D721Med (cell line): ENCODE data around the gene DENND2A.
"Not testable (repeated sequence)": the region's sequence is repeated elsewhere in the genome, so short reads cannot be mapped to it uniquely, and the experiment has no call there.

ENCODE experiments used
- DNase-seq: peaks from one replicate; pipeline ENCODE4 v3.0.0; 2011; ENCODE audit warnings: low spot score; ENCODE audit not compliant: insufficient read length
- FAIRE-seq: peaks from 2 replicates; lab custom pipeline; 2011; peaks lifted over from hg19 to GRCh38; lab: Jason Lieb, UNC
- CTCF ChIP-seq: IDR thresholded peaks from 2 replicates; pipeline ENCODE4 v1.5.1; 2012; ENCODE audit warnings: mild to moderate bottlenecking, control low read depth; ENCODE audit not compliant: insufficient read depth; ENCODE audit errors: missing control alignments

The DENND2A gene

GRCh38 chr7:140677496-140677895 lies 36.9 kb upstream of the DENND2A start:
- DNase-seq: no peak
- TF ChIP-seq CTCF: no peak
- FAIRE-seq: no peak

- not testable (repeated sequence) for DNase-seq, FAIRE-seq
Measured at GRCh38 chr7:140676956-140677355, 36.3 kb upstream of the DENND2A start.

GRCh38 chr7:140676306-140676705 lies 35.7 kb upstream of the DENND2A start:
- FAIRE-seq: no peak
- no peak for DNase-seq
- TF ChIP-seq CTCF: no peak

- DNase-seq (no peak), FAIRE-seq (no peak)
- no peak for TF ChIP-seq CTCF
Measured at GRCh38 chr7:140675726-140676125, 35.1 kb upstream of the DENND2A start.

- peak; percentile 59 for TF ChIP-seq CTCF
- no peak for FAIRE-seq
- DNase-seq: no peak
Measured at GRCh38 chr7:140674899-140675701, 34.5 kb upstream of the DENND2A start.

GRCh38 chr7:140674356-140674800 lies 33.8 kb upstream of the DENND2A start:
- TF ChIP-seq CTCF: no peak
- FAIRE-seq (no peak), DNase-seq (no peak)

- FAIRE-seq: no peak
- DNase-seq: no peak
- TF ChIP-seq CTCF: no peak
Measured at GRCh38 chr7:140673774-140674155, 33.2 kb upstream of the DENND2A start.
